Muscle of leg (tissue), 16 donors: ENCODE measurements around the gene GARIN6. TPM values are rescaled to one million over a fixed set of nuclear protein-coding genes. Genes with fewer than 3 reads are reported as not detected.
"Not testable (repeated sequence)": the region's sequence is repeated elsewhere in the genome, so short reads cannot be mapped to it uniquely, and the experiment has no call there.

ENCODE experiments used
- DNase-seq: peaks from one replicate; pipeline ENCODE4 v3.0.0; 2013
- H3K27ac ChIP-seq: one replicate; pipeline ENCODE4 v1.5.1; 2013; ENCODE audit warnings: mild to moderate bottlenecking, low read length, control low read depth
- H3K27me3 ChIP-seq: one replicate; pipeline ENCODE4 v1.6.1; 2013; ENCODE audit warnings: low read length; ENCODE audit not compliant: control insufficient read depth, insufficient read depth
- H3K36me3 ChIP-seq: one replicate; pipeline ENCODE4 v1.6.1; 2013; ENCODE audit warnings: low read length; ENCODE audit not compliant: control insufficient read depth, insufficient read depth
- H3K4me1 ChIP-seq: one replicate; pipeline ENCODE4 v1.6.1; 2013; ENCODE audit warnings: low read length; ENCODE audit not compliant: control insufficient read depth, insufficient read depth
- H3K4me3 ChIP-seq: one replicate; pipeline ENCODE4 v1.5.1; 2013; ENCODE audit warnings: low read length, control low read depth
- H3K9me3 ChIP-seq: replicated peaks from 2 replicates; pipeline ENCODE4 v1.6.1; 2013; ENCODE audit warnings: low read depth, low read length; ENCODE audit not compliant: control insufficient read depth
- WGBS: methylation state at CpG from one replicate; pipeline ENCODE4 v1.1.5; 2013; ENCODE audit warnings: missing lambda C conversion rate; ENCODE audit not compliant: insufficient coverage; 5-methylcytosine and 5-hydroxymethylcytosine counted together
- long read RNA-seq, 11 donors: transcript quantifications; one replicate each; lab custom pipeline, GENCODE V29; 2026
- polyA plus RNA-seq, 8 donors: library from polyadenylated mRNA; unstranded; fragments of 120-200 nt; gene quantifications; one replicate each; pipeline versions ENCODE4 v1.2.1 to v1.2.3, GENCODE V29; 2013; ENCODE audit warnings: inconsistent platforms in 1 of 8, low replicate concordance in 1 of 8; ENCODE audit not compliant: insufficient read length in 8 of 8, insufficient read depth in 1 of 8
- total RNA-seq: library from RNA; stranded (reverse); fragments of 120-200 nt; gene quantifications from one replicate; pipeline ENCODE4 v1.2.4, GENCODE V29; 2013

GARIN6 gene
- total RNA-seq = not detected
- not detected for polyA plus RNA-seq
- long read RNA-seq, donor 1 = 0 reads
- long read RNA-seq, donor 2 = 0 reads
- long read RNA-seq, donor 3 = 0 reads
- long read RNA-seq, donor 4 = 0 reads
- long read RNA-seq, donor 5 = 0 reads
- long read RNA-seq, donor 6 = 0 reads
- long read RNA-seq, donor 7 = 0 reads
- long read RNA-seq, donor 8 = 0 reads
- long read RNA-seq, donor 9 = 0 reads
- long read RNA-seq, donor 10 = 0 reads
- long read RNA-seq, donor 11 = 0 reads

DNA sequence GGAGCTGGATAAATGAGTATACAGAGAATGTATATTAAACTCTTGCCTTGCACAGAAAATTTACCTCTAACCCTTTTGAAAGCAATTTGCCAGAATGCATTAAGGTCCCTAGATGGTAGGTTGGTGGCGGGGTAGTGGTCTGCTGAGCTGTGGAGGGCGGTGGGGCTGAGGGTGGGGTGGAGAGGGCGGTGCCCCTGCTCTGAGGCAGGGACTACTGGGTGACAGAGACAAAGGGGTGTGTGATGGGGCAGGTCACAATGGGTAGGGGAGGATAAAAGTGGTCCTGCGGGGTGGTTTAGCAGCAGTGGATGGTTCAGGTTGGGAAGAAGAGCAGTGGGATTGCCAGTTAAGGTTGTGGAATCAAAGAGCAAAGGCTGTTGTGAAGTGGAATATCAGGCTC, at the start of gene GARIN6:
GARIN6 (plus strand) TSS at position 301 of the 400 bp plus-strand sequence. CDS start 422 bp downstream, outside the sequence.
- no peaks in the 10 kb centered on the region for H3K9me3 ChIP-seq
- H3K4me3 ChIP-seq = no peak within 1 kb of the TSS
- no peaks in the 10 kb centered on the region for H3K36me3 ChIP-seq
- no peak for DNase-seq
- H3K27me3 ChIP-seq = no peaks in the 10 kb centered on the region
- no peaks in the 10 kb centered on the region for H3K4me1 ChIP-seq
- WGBS = 86% methylated on average over 4 of the region's 4 CpGs
- no peak within 1 kb of the TSS for H3K27ac ChIP-seq

DNA sequence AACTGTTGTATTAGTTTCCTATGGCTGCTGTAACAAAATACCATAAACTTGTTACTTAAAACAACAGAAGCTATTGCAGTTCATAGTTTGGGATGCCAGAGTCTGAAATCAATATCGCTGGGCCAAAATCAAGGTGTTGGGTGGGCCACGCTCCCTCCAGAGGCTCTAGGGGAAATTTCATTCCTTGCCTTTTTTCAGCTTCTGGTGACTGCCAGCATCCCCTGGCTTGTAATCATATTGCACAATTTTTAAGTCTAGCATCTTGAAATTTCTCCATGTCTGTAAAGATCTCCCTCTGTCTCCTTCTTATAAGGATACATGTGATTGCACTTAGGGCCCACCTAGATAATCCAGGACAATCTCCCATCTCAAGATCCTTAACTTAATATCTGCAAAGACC, 48.8 kb upstream of the GARIN6 start:
- 80% methylated on average over 1 of the region's 2 CpGs for WGBS
- Histone ChIP-seq H3K27ac (no peak overlapping the region), H3K4me1 (no peaks in the 10 kb centered on the region), H3K4me3 (no peak overlapping the region), H3K36me3 (no peaks in the 10 kb centered on the region), H3K9me3 (no peaks in the 10 kb centered on the region), H3K27me3 (no peaks in the 10 kb centered on the region)
- DNase-seq = no peak

DNA sequence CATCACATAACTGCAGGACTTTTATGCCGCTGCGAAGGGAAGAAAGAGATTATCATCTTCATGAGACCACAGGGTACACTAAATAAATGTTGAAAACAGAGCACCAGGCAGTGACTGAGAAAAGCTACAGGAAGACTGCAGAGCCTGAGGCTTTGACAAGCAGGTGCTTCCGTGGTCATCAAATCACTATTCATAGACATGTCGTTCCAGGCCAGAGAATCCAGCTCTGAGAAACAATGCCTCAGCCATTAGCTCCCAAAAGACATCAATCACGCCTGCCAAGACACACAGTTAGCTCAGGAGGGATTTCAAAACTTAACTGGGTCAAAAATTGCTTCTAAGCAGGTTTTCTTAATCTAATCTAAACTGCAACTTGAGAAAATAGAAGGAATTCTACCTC, 47.2 kb upstream of the GARIN6 start:
- no peak for DNase-seq
- Histone ChIP-seq H3K4me1 (no peaks in the 10 kb centered on the region), H3K36me3 (no peaks in the 10 kb centered on the region), H3K27ac (no peak overlapping the region), H3K27me3 (no peaks in the 10 kb centered on the region), H3K9me3 (no peaks in the 10 kb centered on the region), H3K4me3 (no peak overlapping the region)
- WGBS = 47% methylated on average over 3 of the region's 5 CpGs

DNA sequence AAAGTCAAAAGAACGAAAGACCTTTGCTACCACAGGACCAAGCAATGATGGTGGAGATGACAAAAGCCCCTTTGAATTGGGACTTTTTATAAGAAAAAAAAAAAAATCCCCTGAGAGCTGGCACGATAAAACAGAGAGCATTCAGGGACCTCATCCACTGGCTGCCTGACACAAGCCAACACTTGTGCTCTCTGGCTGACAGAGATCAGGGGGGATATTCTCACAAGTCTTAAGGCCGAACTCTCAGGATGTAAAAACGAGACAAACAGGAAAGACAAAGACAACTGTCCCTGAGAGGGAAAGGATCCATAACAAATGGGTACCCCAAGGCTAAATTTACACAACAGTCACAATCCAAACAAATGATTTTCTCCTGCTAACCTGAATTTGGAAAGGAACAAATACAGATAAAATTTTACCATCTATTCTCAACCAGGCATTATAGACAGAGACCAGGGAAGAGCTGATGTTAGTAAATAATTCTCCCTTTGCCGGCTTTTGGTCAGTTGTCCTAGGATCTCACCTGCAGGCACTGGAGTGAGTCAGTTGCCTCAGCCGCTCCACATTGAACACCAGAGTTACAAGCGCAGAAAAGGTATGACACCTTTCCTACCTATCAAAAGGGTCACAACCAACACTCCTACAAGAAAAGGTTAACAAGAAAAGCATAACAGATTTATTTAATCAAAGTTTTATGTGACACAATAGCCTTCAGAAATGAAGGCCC, 37.9 kb upstream of the GARIN6 start:
- Histone ChIP-seq H3K4me3 (no peak overlapping the region), H3K27ac (no peak overlapping the region), H3K4me1 (no peaks in the 10 kb centered on the region), H3K9me3 (no peaks in the 10 kb centered on the region), H3K36me3 (no peaks in the 10 kb centered on the region), H3K27me3 (no peaks in the 10 kb centered on the region)
- 60% methylated on average over 3 of the region's 7 CpGs for WGBS
- no peak for DNase-seq

DNA sequence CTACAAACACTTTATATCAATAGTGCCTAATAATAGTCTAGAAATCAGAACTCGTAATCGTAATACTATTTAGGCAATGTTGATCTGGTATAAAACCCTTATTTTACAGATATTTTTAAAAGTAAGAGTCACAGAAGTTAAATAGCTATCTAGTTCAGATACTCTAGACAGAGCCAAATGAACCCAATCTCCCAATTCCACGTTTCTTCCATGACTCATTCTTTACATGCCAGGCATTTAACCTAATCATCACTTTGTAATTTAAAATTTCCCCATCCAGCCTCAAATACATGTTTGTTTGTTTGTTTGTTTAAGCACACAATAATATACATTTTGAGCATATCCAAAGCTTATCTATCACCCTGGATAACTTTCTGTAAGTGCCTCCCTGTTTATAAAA, 36.4 kb upstream of the GARIN6 start:
- H3K9me3 ChIP-seq = no peaks in the 10 kb centered on the region
- H3K36me3 ChIP-seq = no peaks in the 10 kb centered on the region
- no peak overlapping the region for H3K4me3 ChIP-seq
- no peaks in the 10 kb centered on the region for H3K4me1 ChIP-seq
- H3K27ac ChIP-seq = no peak overlapping the region
- no CpG with 5 or more reads among the region's 3 CpGs for WGBS
- DNase-seq = no peak
- H3K27me3 ChIP-seq = no peaks in the 10 kb centered on the region

DNA sequence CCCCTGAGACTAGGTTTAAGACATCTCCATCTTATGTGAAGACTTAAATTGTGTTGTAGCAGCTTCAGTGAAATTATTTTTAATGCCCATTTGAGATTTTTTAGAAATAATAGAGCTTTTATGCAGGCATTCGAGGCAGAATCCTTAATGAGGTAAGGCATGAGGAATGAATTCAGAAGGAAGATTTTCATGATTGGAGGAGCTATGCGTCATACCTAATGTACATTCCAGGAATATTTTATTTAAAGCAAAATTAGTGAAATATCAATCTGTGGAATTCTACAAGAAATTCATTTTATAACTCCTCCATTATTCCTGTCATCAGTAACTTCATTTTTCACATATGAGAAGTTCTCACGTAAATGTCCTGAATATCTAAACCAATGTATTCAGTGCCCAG, 36.0 kb upstream of the GARIN6 start:
- no peak overlapping the region for H3K27ac ChIP-seq
- H3K9me3 ChIP-seq = no peaks in the 10 kb centered on the region
- DNase-seq = no peak
- no peaks in the 10 kb centered on the region for H3K36me3 ChIP-seq
- WGBS = no CpG with 5 or more reads among the region's 3 CpGs
- H3K4me3 ChIP-seq = no peak overlapping the region
- H3K4me1 ChIP-seq = no peaks in the 10 kb centered on the region
- no peaks in the 10 kb centered on the region for H3K27me3 ChIP-seq

DNA sequence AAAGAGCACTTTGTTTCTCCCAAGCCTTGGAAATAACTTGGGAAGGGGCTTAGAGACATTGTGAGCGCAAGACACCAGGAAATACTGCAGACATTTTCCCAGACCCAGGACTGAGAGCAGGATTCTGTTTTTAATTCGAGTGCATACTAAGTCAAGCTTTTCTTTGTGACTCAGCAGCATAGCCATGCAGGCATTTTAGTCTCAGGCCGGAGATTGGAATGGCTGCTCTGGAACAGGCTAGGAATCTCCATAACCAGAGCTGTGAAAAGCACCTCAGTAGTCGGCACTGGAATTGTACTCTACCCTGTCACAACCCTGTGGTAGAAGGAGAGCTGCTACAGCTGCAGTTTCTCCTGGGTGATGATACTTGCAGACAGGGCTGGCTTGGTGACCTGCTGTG, 28.9 kb upstream of the GARIN6 start:
- no peak for DNase-seq
- Histone ChIP-seq H3K27me3 (no peaks in the 10 kb centered on the region), H3K4me3 (no peak overlapping the region), H3K9me3 (peaks cover 26% of the 10 kb centered on the region), H3K36me3 (no peaks in the 10 kb centered on the region), H3K4me1 (no peaks in the 10 kb centered on the region), H3K27ac (no peak overlapping the region)
- WGBS = 64% methylated on average over 3 of the region's 4 CpGs

DNA sequence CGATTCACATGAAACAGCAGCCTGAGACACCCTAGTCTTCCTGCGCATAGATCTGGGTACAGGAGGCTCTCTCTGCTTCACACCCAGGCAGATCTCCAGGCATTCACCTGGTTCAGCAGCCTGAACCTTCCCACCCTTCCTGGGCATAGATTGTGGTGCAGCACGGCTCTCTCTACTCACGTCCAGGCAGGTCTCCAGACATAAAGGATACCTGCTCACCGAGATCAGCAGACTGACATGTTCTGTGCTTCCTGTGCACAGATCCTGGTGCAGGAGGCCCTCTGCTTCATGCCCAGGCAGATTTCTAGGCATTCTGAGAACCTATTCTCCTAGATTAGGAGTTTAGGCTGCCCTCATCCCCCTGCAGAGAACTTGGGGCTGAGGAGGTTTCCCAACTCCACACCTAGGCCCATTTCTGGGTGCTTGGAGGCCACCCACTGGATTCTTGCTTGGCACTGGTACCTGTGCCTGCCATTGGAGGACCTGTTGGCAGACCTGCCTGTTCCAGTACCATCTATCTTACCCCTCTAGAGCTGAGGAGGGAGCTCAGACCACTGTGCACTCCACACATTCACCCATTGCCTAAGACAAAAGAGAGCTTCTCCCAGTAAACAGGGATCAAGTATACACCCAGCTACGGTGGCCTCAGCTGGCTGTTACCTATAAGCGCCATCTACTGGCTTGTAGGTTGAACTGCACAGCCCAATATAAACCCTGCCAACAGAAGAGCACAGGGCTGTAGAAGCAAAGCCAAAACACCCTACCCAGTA, 28.0 kb upstream of the GARIN6 start:
- no peak for DNase-seq
- no peaks in the 10 kb centered on the region for H3K27me3 ChIP-seq
- 94% methylated on average over 5 of the region's 7 CpGs for WGBS
- no peak overlapping the region for H3K4me3 ChIP-seq
- no peaks in the 10 kb centered on the region for H3K4me1 ChIP-seq
- no peaks in the 10 kb centered on the region for H3K36me3 ChIP-seq
- no peak overlapping the region for H3K27ac ChIP-seq
- H3K9me3 ChIP-seq = peaks cover 26% of the 10 kb centered on the region

DNA sequence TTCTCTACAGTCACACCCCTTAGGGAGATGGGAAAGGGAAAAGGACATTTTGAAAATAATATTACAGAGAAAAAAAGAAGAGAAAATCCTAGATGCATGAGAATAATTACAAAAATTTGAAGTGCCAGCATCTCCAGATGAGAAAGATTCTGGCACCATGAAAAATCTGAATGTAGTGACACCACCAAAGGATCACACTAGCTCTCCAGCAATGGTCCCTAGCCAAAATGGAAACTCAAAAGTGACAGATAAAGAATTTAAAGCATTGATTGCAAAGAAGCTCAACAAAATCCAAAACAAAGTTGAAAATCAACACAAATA, 27.4 kb upstream of the GARIN6 start:
- peaks cover 26% of the 10 kb centered on the region for H3K9me3 ChIP-seq
- no peaks in the 10 kb centered on the region for H3K27me3 ChIP-seq
- no peak overlapping the region for H3K27ac ChIP-seq
- no peak overlapping the region for H3K4me3 ChIP-seq
- H3K4me1 ChIP-seq = no peaks in the 10 kb centered on the region
- no peaks in the 10 kb centered on the region for H3K36me3 ChIP-seq
- DNase-seq = no peak

DNA sequence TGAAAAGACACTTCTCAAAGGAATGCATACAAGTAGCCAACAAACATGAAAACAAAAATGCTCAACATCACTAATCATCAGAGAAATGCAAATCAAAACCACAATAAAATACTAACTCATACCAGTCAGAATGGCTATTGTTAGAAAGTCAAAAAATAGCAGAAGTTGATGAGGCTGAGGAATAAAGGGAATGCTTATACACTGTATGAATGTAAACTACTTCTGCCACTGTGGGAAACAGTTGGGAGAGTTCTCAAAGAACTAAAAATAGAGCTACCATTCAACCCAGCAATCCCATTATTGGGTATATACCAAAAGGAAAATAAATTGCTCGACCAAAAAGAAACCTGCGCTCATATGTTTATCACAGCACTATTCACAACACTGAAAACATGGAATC, 23.0 kb upstream of the GARIN6 start:
- not testable (repeated sequence) for H3K36me3 ChIP-seq, H3K4me1 ChIP-seq, H3K27ac ChIP-seq, DNase-seq, H3K27me3 ChIP-seq, H3K4me3 ChIP-seq
- no CpG with 5 or more reads among the region's 2 CpGs for whole genome bisulfite sequencing
- H3K9me3 ChIP-seq = peaks cover 16% of the 10 kb centered on the region
